Trophoblast cell (in vitro differentiated cells and primary cell): Measurements from ENCODE around the gene RAD17.
"Not testable (repeated sequence)": the region's sequence is repeated elsewhere in the genome, so short reads cannot be mapped to it uniquely, and the experiment has no call there.

ENCODE experiments used
- DNase-seq, 2 donors: peaks; one replicate each; pipeline ENCODE4 v3.0.0-alpha.2; 2016
- H2AFZ ChIP-seq: 2 replicates; pipeline ENCODE4 v1.6.1; 2013; ENCODE audit warnings: low read length, moderate library complexity, mild to moderate bottlenecking; ENCODE audit not compliant: insufficient read depth, poor library complexity
- H2AK5ac ChIP-seq: 2 replicates; pipeline ENCODE4 v1.6.1; 2013; ENCODE audit warnings: mild to moderate bottlenecking, low read length
- H2BK120ac ChIP-seq: 2 replicates; pipeline ENCODE4 v1.6.1; 2013; ENCODE audit warnings: low read length, mild to moderate bottlenecking, moderate library complexity; ENCODE audit not compliant: insufficient read depth, poor library complexity
- H2BK12ac ChIP-seq: 2 replicates; pipeline ENCODE4 v1.6.1; 2013; ENCODE audit warnings: mild to moderate bottlenecking, low read length, moderate library complexity
- H2BK5ac ChIP-seq: 2 replicates; pipeline ENCODE4 v1.6.1; 2013; ENCODE audit warnings: low read length, low read depth, moderate library complexity, mild to moderate bottlenecking; ENCODE audit not compliant: poor library complexity
- H3K14ac ChIP-seq: 2 replicates; pipeline ENCODE4 v1.6.1; 2013; ENCODE audit warnings: mild to moderate bottlenecking, low read length
- H3K18ac ChIP-seq: 2 replicates; pipeline ENCODE4 v1.6.1; 2013; ENCODE audit warnings: mild to moderate bottlenecking, low read length
- H3K23ac ChIP-seq: 2 replicates; pipeline ENCODE4 v1.6.1; 2013; ENCODE audit warnings: low read length
- H3K27ac ChIP-seq: 2 replicates; pipeline ENCODE4 v1.5.1; 2013; ENCODE audit warnings: low read depth, mild to moderate bottlenecking, inconsistent platforms, low read length, moderate library complexity
- H3K27me3 ChIP-seq: 2 replicates; pipeline ENCODE4 v1.6.1; 2013; ENCODE audit warnings: inconsistent platforms, mild to moderate bottlenecking, low read length, moderate library complexity; ENCODE audit not compliant: insufficient read depth
- H3K36me3 ChIP-seq, 2 experiments: 1 replicate in 1 of 2; 2 replicates in 1 of 2; pipeline ENCODE4 v1.6.1; 2013; ENCODE audit warnings: low read length in 2 of 2, mild to moderate bottlenecking in 2 of 2, moderate library complexity in 1 of 2; ENCODE audit not compliant: insufficient read depth in 2 of 2, control insufficient read depth in 1 of 2
- H3K4ac ChIP-seq: 2 replicates; pipeline ENCODE4 v1.6.1; 2013; ENCODE audit warnings: low read depth, mild to moderate bottlenecking, low read length, moderate library complexity
- H3K4me1 ChIP-seq, 2 experiments: 1 replicate in 1 of 2; 2 replicates in 1 of 2; pipeline ENCODE4 v1.6.1; 2013; ENCODE audit warnings: low read length in 2 of 2, mild to moderate bottlenecking in 2 of 2, moderate library complexity in 1 of 2; ENCODE audit not compliant: insufficient read depth in 2 of 2, control insufficient read depth in 1 of 2
- H3K4me2 ChIP-seq: 2 replicates; pipeline ENCODE4 v1.6.1; 2013; ENCODE audit warnings: inconsistent platforms, mild to moderate bottlenecking, low read length, moderate library complexity
- H3K4me3 ChIP-seq: 2 replicates; pipeline ENCODE4 v1.5.1; 2013; ENCODE audit warnings: mild to moderate bottlenecking, low read depth, low read length, inconsistent platforms
- H3K79me1 ChIP-seq: one replicate; pipeline ENCODE4 v1.6.1; 2013; ENCODE audit warnings: low read length
- H3K79me2 ChIP-seq: 2 replicates; pipeline ENCODE4 v1.6.1; 2013; ENCODE audit warnings: low read length, mild to moderate bottlenecking; ENCODE audit not compliant: control insufficient read depth, insufficient read depth, poor library complexity
- H3K9ac ChIP-seq: 2 replicates; pipeline ENCODE4 v1.6.1; 2013; ENCODE audit warnings: mild to moderate bottlenecking, low read length
- H3K9me3 ChIP-seq: 2 replicates; pipeline ENCODE4 v1.6.1; 2013; ENCODE audit warnings: low read depth, mild to moderate bottlenecking, control low read depth, inconsistent platforms, low read length; ENCODE audit not compliant: insufficient read depth
- H4K12ac ChIP-seq: 2 replicates; pipeline ENCODE4 v1.6.1; 2013; ENCODE audit warnings: low read depth, mild to moderate bottlenecking, low read length, moderate library complexity
- H4K8ac ChIP-seq: 2 replicates; pipeline ENCODE4 v1.6.1; 2013; ENCODE audit warnings: low read depth, mild to moderate bottlenecking, low read length, moderate library complexity
- H4K91ac ChIP-seq: one replicate; pipeline ENCODE4 v1.6.1; 2013; ENCODE audit warnings: low read depth, mild to moderate bottlenecking, low read length, moderate library complexity
- WGBS: extraction: QIAGEN DNeasy Blood & Tissue Kit; methylation state at CpG from one replicate; pipeline ENCODE4 v1.1.7; 2013; ENCODE audit warnings: missing lambda C conversion rate; ENCODE audit not compliant: insufficient read length, insufficient coverage; ENCODE audit errors: extremely low coverage; 5-methylcytosine and 5-hydroxymethylcytosine counted together

The RAD17 gene

GRCh38 chr5:69368458-69369339 is 919 bp upstream of the RAD17 start:
- no CpG with 5 or more reads among the region's 39 CpGs for WGBS
- H3K4ac ChIP-seq = peak overlapping the region; percentile 98
- peak overlapping the region; percentile 89 for H3K4me3 ChIP-seq
- peak overlapping the region; percentile 99 for H3K4me2 ChIP-seq
- peak overlapping the region; percentile 87 for H2BK120ac ChIP-seq
- no peak overlapping the region for H2BK12ac ChIP-seq
- peak overlapping the region; percentile 94 for H2BK5ac ChIP-seq
- peaks cover 15% of the 10 kb centered on the region for H3K79me2 ChIP-seq
- peak overlapping the region; percentile 83 for H3K14ac ChIP-seq
- peak overlapping the region; percentile 98 for H3K9ac ChIP-seq
- peak overlapping the region; percentile 97 for H4K12ac ChIP-seq
- no peak overlapping the region for H2AK5ac ChIP-seq
- DNase-seq = peak; percentile 29 to 57
- H3K18ac ChIP-seq = no peak overlapping the region
- peak overlapping the region; percentile 87 for H4K8ac ChIP-seq
- H3K27ac ChIP-seq = peak overlapping the region; percentile 98
- H3K79me1 ChIP-seq = peaks cover 8% of the 10 kb centered on the region
- peaks cover 7 to 11% of the 10 kb centered on the region in 2 experiments for H3K36me3 ChIP-seq
- peaks cover 0 to 2% of the 10 kb centered on the region in 2 experiments for H3K4me1 ChIP-seq
- H3K27me3 ChIP-seq = no peaks in the 10 kb centered on the region
- H3K9me3 ChIP-seq = no peaks in the 10 kb centered on the region
- peak overlapping the region; percentile 88 for H4K91ac ChIP-seq
- peak overlapping the region; percentile 74 for H3K23ac ChIP-seq
- H2AFZ ChIP-seq = peak overlapping the region; percentile 46

- H3K4me1 ChIP-seq = not testable (repeated sequence)
- Histone ChIP-seq H3K4ac (peak overlapping the region; percentile 91), H3K4me2 (peak overlapping the region; percentile 99)
Measured at GRCh38 chr5:69370335-69370734, 717 bp downstream of the RAD17 start.

GRCh38 chr5:69372394-69372793 is 2.8 kb downstream of the RAD17 start:
- WGBS = no CpG with 5 or more reads among the region's 5 CpGs
- Histone ChIP-seq H3K18ac (no peak overlapping the region), H3K4me2 (no peak overlapping the region), H2AFZ (no peak overlapping the region), H3K9ac (no peak overlapping the region), H3K9me3 (no peaks in the 10 kb centered on the region), H2BK5ac (no peak overlapping the region), H3K23ac (no peak overlapping the region), H2BK120ac (no peak overlapping the region), H3K36me3 (peaks cover 5 to 6% of the 10 kb centered on the region in 2 experiments), H4K91ac (no peak overlapping the region), H3K79me2 (peaks cover 11% of the 10 kb centered on the region), H3K4me3 (no peak overlapping the region), H3K27ac (no peak overlapping the region), H3K4me1 (peaks cover 0 to 2% of the 10 kb centered on the region in 2 experiments), H3K27me3 (no peaks in the 10 kb centered on the region), H2BK12ac (no peak overlapping the region), H4K8ac (no peak overlapping the region), H3K79me1 (peaks cover 8% of the 10 kb centered on the region), H2AK5ac (no peak overlapping the region), H3K4ac (no peak overlapping the region), H3K14ac (no peak overlapping the region), H4K12ac (no peak overlapping the region)
- no peak for DNase-seq

More at GRCh38 chr5:69370335-69370734, 717 bp downstream of the RAD17 start:
- not testable (repeated sequence) for H3K79me1 ChIP-seq, H3K14ac ChIP-seq, H2BK120ac ChIP-seq, H2BK5ac ChIP-seq, H2BK12ac ChIP-seq, H2AK5ac ChIP-seq, H4K91ac ChIP-seq, H3K27ac ChIP-seq, H4K12ac ChIP-seq, H2AFZ ChIP-seq, H3K23ac ChIP-seq, H4K8ac ChIP-seq, H3K18ac ChIP-seq, H3K9me3 ChIP-seq, H3K27me3 ChIP-seq
- peak overlapping the region; percentile 56 for H3K4me3 ChIP-seq
- peaks cover 8 to 11% of the 10 kb centered on the region in 2 experiments for H3K36me3 ChIP-seq
- DNase-seq = peak; percentile 6 to 7
- H3K9ac ChIP-seq = peak overlapping the region; percentile 27
- no CpG with 5 or more reads among the region's 16 CpGs for WGBS
- H3K79me2 ChIP-seq = peaks cover 15% of the 10 kb centered on the region

GRCh38 chr5:69374911-69375446 is 5.4 kb downstream of the RAD17 start:
- Histone ChIP-seq H3K18ac (no peak overlapping the region), H3K79me2 (peaks cover 3% of the 10 kb centered on the region), H4K12ac (no peak overlapping the region), H2AK5ac (no peak overlapping the region), H3K23ac (no peak overlapping the region), H3K27me3 (no peaks in the 10 kb centered on the region), H3K9me3 (no peaks in the 10 kb centered on the region), H4K8ac (no peak overlapping the region), H3K36me3 (peaks cover 8 to 10% of the 10 kb centered on the region in 2 experiments), H3K4me3 (no peak overlapping the region), H3K9ac (no peak overlapping the region), H2AFZ (no peak overlapping the region), H3K79me1 (no peaks in the 10 kb centered on the region), H2BK12ac (no peak overlapping the region), H3K27ac (no peak overlapping the region), H3K4ac (no peak overlapping the region), H4K91ac (no peak overlapping the region), H3K4me2 (no peak overlapping the region), H2BK120ac (no peak overlapping the region), H2BK5ac (no peak overlapping the region), H3K14ac (no peak overlapping the region), H3K4me1 (no peaks in the 10 kb centered on the region)
- DNase-seq = no peak
- WGBS = no CpG with 5 or more reads among the region's 4 CpGs
